ENCODE data around the gene CENPM.

The CENPM gene

DNA sequence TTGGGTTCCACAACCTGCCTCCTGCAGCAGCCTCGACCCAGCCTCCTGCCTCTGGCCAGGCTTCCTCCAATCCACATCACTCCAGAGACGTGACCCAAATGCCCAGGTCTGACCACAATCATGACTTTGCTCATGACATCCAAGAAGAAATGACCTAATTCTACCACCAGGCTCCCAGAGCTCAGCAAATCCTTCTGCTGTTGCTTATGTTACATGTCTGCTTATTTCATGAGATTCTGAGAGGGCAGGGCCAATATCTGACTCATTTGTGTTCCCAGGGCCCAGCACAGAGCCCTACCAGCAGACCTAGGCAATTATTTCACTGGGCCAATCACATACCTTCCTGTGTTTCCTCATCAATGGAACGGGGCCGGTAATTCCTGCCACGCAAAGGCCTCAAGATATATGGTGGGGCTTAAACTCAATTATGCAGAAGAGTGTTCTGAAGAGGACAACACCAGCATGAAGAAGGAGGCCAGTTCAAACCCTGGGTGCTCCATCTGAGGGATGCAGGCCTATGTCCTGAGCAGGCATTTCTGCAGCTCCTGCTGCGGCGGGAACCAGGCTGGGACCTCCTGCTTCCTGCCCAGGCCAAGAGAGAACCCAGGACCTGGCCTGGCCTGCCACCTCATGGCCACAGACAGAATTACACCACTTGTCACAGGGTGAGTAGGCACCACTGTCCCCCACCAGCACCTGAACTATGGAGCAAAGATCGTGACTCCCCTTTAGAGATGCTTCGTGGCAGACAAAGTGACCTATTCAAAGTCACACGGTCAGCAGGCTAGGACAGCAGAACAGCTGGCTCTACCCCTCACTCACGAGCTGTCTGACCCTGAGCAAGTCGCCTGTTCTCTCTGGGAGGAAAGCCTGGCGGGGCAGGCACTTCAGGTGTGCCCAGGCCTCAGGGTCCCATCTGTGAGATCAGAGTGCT lies 5.9 kb downstream of the CENPM start:
- Histone ChIP-seq H3K27me3 (ENCODE audit: low read depth, low read length) (no peaks in the 10 kb centered on the region), H3K4me1 (ENCODE audit: control insufficient read depth in 1 of 2, insufficient read depth in 2 of 2, low read length in 2 of 2) (peaks cover 9 to 17% of the 10 kb centered on the region in 2 donors), H3K36me3 (ENCODE audit: control insufficient read depth in 1 of 2, insufficient read depth in 2 of 2, low read length in 2 of 2) (no peaks in the 10 kb centered on the region), H3K27ac (ENCODE audit: low read length) (peak overlapping the region; percentile 87), H3K9me3 (ENCODE audit: control insufficient read depth in 1 of 2, low read length in 2 of 2) (no peaks in the 10 kb centered on the region), H3K4me3 (ENCODE audit: low read depth in 1 of 2, low read length in 2 of 2) (no peak overlapping the region)

DNA sequence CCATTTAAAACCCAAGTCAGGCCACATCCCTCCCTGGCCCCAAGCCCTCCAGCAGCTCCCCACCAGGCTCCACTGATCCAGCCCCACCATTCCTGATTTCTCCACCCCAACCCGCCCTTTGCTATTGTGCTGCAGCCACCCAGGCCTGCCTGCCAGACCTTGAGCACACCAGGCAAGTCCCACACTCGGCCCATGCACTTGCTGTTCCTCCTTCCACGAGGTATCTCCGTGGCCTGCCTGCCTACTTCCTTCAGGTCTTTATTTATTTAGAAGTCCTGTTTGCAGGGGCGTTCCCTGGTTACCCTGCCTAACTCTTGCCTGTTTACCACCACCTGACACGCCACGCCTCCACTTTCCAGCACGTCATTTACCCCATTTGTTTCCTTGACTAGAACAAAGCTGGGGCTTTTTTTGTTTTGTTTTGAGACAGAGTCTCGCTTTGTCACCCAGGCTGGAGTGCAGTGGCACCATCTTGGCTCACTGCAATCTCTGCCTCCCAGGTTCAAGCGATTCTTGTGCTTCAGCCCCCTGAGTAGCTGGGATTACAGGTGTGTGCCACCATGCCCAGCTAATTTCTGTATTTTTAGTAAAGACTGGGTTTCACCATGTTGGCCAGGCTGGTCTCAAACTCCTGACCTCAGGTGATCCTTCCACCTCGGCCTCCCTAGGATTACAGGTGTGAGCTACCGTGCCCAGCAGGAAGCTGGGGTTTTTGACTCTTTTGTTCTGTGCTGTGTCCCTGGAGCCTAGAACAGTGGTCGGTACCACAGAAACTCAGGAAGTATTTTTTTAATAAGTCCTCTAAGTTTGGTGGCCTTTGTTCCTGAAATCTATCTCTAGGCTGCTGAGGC lies 6.7 kb downstream of the CENPM start:
- H3K36me3 ChIP-seq (ENCODE audit: control insufficient read depth in 1 of 2, insufficient read depth in 2 of 2, low read length in 2 of 2) = no peaks in the 10 kb centered on the region
- peaks cover 6 to 11% of the 10 kb centered on the region in 2 donors for H3K4me1 ChIP-seq (ENCODE audit: control insufficient read depth in 1 of 2, insufficient read depth in 2 of 2, low read length in 2 of 2)
- no peak overlapping the region for H3K4me3 ChIP-seq (ENCODE audit: low read depth in 1 of 2, low read length in 2 of 2)
- peak overlapping the region; percentile 87 for H3K27ac ChIP-seq (ENCODE audit: low read length)
- no peaks in the 10 kb centered on the region for H3K9me3 ChIP-seq (ENCODE audit: control insufficient read depth in 1 of 2, low read length in 2 of 2)
- no peaks in the 10 kb centered on the region for H3K27me3 ChIP-seq (ENCODE audit: low read depth, low read length)

DNA sequence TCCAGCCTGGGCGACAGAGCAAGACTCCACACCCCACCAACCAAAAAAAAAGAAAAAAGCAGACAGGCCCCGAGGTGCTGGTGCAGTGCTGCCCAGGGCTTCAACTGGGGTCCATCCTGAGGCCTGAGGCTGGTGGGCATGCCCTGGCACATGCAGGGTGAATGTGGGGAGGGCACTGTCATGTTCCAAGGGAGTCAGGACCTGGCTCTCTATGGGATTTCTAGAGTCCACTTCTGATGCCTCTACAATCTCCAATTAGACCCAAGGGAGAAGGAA lies 10.1 kb downstream of the CENPM start:
- H3K9me3 ChIP-seq (ENCODE audit: control insufficient read depth in 1 of 2, low read length in 2 of 2) = no peaks in the 10 kb centered on the region
- no peak overlapping the region for H3K27ac ChIP-seq (ENCODE audit: low read length)
- H3K4me1 ChIP-seq (ENCODE audit: control insufficient read depth in 1 of 2, insufficient read depth in 2 of 2, low read length in 2 of 2) = peaks cover 6 to 11% of the 10 kb centered on the region in 2 donors
- no peaks in the 10 kb centered on the region for H3K36me3 ChIP-seq (ENCODE audit: control insufficient read depth in 1 of 2, insufficient read depth in 2 of 2, low read length in 2 of 2)
- H3K27me3 ChIP-seq (ENCODE audit: low read depth, low read length) = no peaks in the 10 kb centered on the region
- no peak overlapping the region for H3K4me3 ChIP-seq (ENCODE audit: low read depth in 1 of 2, low read length in 2 of 2)

DNA sequence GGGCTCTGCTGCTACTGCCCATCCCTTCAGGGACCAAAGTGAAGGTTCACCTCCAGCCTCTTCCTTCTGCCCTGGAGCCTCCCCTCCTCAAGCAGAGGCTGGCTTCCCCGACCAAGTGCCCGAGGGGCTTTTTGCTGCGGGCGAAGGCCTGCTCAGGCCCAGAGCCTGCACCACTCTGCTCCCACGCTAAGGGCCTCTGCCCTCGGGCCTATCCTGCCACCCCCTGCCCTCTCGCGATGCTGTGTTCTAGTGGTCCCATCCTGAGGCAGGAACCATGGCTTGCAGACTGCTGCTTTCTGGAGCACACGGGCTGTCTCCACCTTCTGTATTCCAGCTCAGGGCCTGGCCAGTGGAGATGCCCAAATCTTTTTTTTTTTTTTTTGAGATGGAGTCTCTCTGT lies 11.4 kb downstream of the CENPM start:
- Histone ChIP-seq H3K4me1 (ENCODE audit: control insufficient read depth in 1 of 2, insufficient read depth in 2 of 2, low read length in 2 of 2) (peaks cover 0 to 11% of the 10 kb centered on the region in 2 donors), H3K27me3 (ENCODE audit: low read depth, low read length) (no peaks in the 10 kb centered on the region), H3K27ac (ENCODE audit: low read length) (no peak overlapping the region), H3K36me3 (ENCODE audit: control insufficient read depth in 1 of 2, insufficient read depth in 2 of 2, low read length in 2 of 2) (no peaks in the 10 kb centered on the region), H3K9me3 (ENCODE audit: control insufficient read depth in 1 of 2, low read length in 2 of 2) (no peaks in the 10 kb centered on the region), H3K4me3 (ENCODE audit: low read depth in 1 of 2, low read length in 2 of 2) (no peak overlapping the region)

DNA sequence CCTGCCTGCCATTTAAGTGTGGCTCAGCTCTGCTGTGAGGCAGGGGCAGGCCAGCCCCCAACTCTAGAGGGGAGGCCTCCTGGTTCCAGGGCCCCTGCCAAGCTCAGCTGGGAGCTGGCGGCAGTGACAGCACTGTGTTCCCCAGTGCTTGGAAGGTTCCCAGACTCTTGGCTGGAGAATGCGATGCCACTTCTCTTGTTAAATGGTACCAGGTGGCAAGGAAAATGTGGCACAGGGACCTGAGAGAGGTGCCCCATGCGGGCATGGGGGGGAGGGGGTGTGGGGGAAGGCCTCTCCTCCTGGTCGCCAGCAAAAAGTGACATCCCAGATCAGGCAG lies 12.0 kb downstream of the CENPM start:
- no peak overlapping the region for H3K4me3 ChIP-seq (ENCODE audit: low read depth in 1 of 2, low read length in 2 of 2)

DNA sequence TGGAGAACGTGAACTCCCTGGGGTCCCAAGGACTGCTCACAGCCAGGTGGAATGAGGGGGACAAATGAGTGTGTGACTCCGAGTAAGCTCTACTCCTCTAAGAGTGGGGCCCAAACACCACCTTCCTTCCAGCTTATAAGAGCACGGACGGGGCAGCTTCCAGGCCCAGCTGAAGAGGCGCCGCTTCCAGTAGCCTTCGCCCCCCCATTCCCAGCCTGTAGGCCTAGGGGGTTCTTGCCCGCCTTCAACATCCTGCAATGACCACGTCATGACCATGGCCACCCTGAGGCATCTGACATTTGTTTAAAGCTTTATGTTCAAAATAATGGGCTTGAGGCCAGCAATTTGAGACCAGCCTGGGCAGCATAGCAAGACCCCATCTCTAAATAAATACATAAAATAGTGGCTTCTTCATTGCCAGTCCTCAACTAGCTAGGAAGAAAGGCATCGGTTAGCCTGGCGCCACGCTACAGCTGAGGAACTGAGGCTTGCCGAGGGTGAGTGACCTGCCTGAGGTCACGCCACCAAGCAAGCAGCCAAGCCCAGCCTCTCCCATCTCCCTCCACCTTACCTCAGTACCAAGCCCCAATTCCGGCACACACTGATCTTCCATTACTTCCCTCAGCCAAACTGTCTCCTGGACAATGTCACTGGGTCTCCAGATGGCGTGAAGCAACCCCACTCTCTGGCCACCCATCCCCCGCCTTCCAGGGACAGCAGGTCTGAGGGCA lies 12.5 kb downstream of the CENPM start:
- Histone ChIP-seq H3K27ac (ENCODE audit: low read length) (no peak overlapping the region), H3K4me1 (ENCODE audit: control insufficient read depth in 1 of 2, insufficient read depth in 2 of 2, low read length in 2 of 2) (peaks cover 0 to 11% of the 10 kb centered on the region in 2 donors), H3K4me3 (ENCODE audit: low read depth in 1 of 2, low read length in 2 of 2) (no peak overlapping the region), H3K27me3 (ENCODE audit: low read depth, low read length) (no peaks in the 10 kb centered on the region), H3K36me3 (ENCODE audit: control insufficient read depth in 1 of 2, insufficient read depth in 2 of 2, low read length in 2 of 2) (no peaks in the 10 kb centered on the region), H3K9me3 (ENCODE audit: control insufficient read depth in 1 of 2, low read length in 2 of 2) (no peaks in the 10 kb centered on the region)

More for the DNA sequence above, 12.0 kb downstream of the CENPM start:
- no peak overlapping the region for H3K27ac ChIP-seq (ENCODE audit: low read length)
- peaks cover 0 to 11% of the 10 kb centered on the region in 2 donors for H3K4me1 ChIP-seq (ENCODE audit: control insufficient read depth in 1 of 2, insufficient read depth in 2 of 2, low read length in 2 of 2)
- H3K9me3 ChIP-seq (ENCODE audit: control insufficient read depth in 1 of 2, low read length in 2 of 2) = no peaks in the 10 kb centered on the region
- H3K36me3 ChIP-seq (ENCODE audit: control insufficient read depth in 1 of 2, insufficient read depth in 2 of 2, low read length in 2 of 2) = no peaks in the 10 kb centered on the region
- H3K27me3 ChIP-seq (ENCODE audit: low read depth, low read length) = no peaks in the 10 kb centered on the region

DNA sequence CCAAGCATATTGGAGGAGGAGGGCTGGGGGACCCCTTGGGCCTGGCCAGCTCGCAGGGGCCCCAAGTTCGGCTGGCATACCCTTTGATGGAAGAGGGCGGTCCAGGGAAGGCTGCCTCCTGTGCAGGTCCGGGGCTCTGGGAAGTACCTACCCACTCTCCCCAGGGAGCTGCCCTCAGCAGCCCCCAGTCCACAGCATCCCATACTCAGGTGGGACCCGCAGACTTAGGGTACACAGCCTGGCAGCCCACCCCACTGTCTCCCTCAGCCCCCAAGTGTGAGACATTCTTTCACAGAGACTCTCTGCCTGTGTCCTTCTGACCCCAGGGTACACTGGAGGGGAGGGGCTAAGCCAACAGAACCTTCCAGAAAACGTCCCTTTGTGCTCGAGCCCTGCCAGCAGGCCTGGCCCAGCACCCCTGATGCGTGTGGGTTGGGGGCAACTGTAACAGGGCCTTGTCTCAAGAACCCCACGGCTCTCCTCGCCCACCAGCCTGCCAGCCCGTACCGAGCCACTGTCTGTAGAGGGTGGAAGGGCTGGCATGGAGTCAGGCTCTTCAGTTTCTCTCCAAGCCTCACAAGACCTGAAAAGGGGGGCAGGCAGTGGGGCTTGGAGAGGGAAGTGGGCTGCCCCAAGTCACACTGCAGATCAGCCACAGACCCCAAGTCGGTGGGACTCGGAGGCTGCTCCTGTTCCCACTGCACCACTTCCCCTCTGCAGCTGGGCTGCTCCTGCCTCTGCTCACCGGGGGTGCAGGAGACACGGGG lies 13.4 kb downstream of the CENPM start:
- no peaks in the 10 kb centered on the region for H3K27me3 ChIP-seq (ENCODE audit: low read depth, low read length)
- H3K4me3 ChIP-seq (ENCODE audit: low read depth in 1 of 2, low read length in 2 of 2) = no peak overlapping the region
- no peaks in the 10 kb centered on the region for H3K36me3 ChIP-seq (ENCODE audit: control insufficient read depth in 1 of 2, insufficient read depth in 2 of 2, low read length in 2 of 2)
- H3K9me3 ChIP-seq (ENCODE audit: control insufficient read depth in 1 of 2, low read length in 2 of 2) = no peaks in the 10 kb centered on the region
- H3K27ac ChIP-seq (ENCODE audit: low read length) = no peak overlapping the region
- peaks cover 0 to 3% of the 10 kb centered on the region in 2 donors for H3K4me1 ChIP-seq (ENCODE audit: control insufficient read depth in 1 of 2, insufficient read depth in 2 of 2, low read length in 2 of 2)

DNA sequence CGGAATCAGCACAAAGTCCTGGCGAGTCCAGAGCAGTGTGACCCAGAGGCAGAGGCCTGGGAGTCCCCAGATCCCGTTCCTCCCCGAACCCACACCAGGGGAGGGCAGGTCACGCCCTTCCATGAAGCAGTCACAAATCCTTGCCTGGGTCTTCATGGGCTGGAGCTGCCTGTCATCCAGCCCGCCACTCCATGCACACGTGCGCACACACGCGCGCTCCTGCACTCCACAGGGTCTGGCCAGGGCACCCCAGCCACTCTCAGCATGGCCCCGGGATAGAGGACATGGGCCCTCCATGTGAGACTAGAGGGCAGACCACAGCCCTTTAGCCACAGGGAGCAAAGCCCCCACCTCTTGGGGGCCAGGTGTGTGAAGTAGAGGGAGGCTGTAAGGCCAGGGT lies 14.6 kb downstream of the CENPM start:
- Histone ChIP-seq H3K4me3 (ENCODE audit: low read depth in 1 of 2, low read length in 2 of 2) (no peak overlapping the region), H3K27ac (ENCODE audit: low read length) (no peak overlapping the region), H3K27me3 (ENCODE audit: low read depth, low read length) (no peaks in the 10 kb centered on the region), H3K9me3 (ENCODE audit: control insufficient read depth in 1 of 2, low read length in 2 of 2) (no peaks in the 10 kb centered on the region), H3K4me1 (ENCODE audit: control insufficient read depth in 1 of 2, insufficient read depth in 2 of 2, low read length in 2 of 2) (no peaks in the 10 kb centered on the region), H3K36me3 (ENCODE audit: control insufficient read depth in 1 of 2, insufficient read depth in 2 of 2, low read length in 2 of 2) (no peaks in the 10 kb centered on the region)

DNA sequence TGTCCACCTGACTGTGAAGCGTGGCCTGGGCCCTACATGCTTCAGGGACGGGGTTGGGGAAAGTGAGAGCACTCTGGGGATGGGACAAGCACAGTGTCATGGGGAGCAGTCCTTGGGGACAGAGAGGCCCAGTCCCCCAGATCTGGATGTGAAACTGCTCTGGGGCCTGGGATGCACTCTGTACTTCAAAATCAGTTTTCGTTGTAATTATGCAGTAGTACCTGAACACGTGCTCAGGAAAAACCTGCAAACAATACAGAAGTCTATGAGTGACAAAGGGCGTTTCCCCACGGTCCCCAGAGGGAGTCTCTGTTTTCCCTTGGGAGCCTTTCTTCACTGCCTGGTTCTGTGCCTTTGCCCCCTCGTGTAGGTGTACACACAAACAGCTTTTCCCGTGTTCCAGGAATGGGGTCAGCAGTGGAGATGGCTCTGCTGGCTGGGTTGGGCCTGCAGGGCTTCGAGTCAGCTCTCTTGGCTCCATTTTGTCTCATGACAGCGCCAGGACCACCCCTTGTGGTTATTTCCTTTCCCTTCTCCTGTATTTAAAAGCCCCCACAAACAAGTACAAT lies 15.2 kb downstream of the CENPM start:
- Histone ChIP-seq H3K27ac (ENCODE audit: low read length) (no peak overlapping the region), H3K4me3 (ENCODE audit: low read depth in 1 of 2, low read length in 2 of 2) (no peak overlapping the region), H3K9me3 (ENCODE audit: control insufficient read depth in 1 of 2, low read length in 2 of 2) (no peaks in the 10 kb centered on the region), H3K4me1 (ENCODE audit: control insufficient read depth in 1 of 2, insufficient read depth in 2 of 2, low read length in 2 of 2) (peaks cover 0 to 1% of the 10 kb centered on the region in 2 donors), H3K36me3 (ENCODE audit: control insufficient read depth in 1 of 2, insufficient read depth in 2 of 2, low read length in 2 of 2) (no peaks in the 10 kb centered on the region), H3K27me3 (ENCODE audit: low read depth, low read length) (no peaks in the 10 kb centered on the region)

DNA sequence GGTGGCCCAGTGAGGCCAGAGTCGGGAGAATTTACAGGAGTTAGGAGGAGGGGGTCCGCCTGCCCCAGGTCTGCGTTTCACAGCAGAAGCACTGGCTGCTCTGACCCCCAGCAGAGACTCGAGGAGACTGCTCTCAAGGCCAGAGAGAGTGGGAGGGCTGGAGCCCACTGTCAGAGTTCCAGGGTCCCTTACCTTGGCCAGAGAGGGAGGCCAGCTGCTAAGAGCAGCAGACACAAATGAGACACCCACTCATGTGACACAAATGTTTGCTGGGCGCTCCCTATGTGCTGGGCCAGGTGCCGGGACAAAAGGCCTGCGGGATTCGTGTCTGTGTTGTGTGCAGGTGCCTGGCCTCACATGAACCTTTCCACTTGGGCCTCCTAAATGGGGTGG lies 17.5 kb downstream of the CENPM start:
- Histone ChIP-seq H3K9me3 (ENCODE audit: control insufficient read depth in 1 of 2, low read length in 2 of 2) (no peaks in the 10 kb centered on the region), H3K36me3 (ENCODE audit: control insufficient read depth in 1 of 2, insufficient read depth in 2 of 2, low read length in 2 of 2) (no peaks in the 10 kb centered on the region), H3K27ac (ENCODE audit: low read length) (no peak overlapping the region), H3K27me3 (ENCODE audit: low read depth, low read length) (peaks cover 9% of the 10 kb centered on the region), H3K4me1 (ENCODE audit: control insufficient read depth in 1 of 2, insufficient read depth in 2 of 2, low read length in 2 of 2) (peaks cover 0 to 9% of the 10 kb centered on the region in 2 donors), H3K4me3 (ENCODE audit: low read depth in 1 of 2, low read length in 2 of 2) (no peak overlapping the region)
